ENCODE measurements around the gene GIT1.

DNA sequence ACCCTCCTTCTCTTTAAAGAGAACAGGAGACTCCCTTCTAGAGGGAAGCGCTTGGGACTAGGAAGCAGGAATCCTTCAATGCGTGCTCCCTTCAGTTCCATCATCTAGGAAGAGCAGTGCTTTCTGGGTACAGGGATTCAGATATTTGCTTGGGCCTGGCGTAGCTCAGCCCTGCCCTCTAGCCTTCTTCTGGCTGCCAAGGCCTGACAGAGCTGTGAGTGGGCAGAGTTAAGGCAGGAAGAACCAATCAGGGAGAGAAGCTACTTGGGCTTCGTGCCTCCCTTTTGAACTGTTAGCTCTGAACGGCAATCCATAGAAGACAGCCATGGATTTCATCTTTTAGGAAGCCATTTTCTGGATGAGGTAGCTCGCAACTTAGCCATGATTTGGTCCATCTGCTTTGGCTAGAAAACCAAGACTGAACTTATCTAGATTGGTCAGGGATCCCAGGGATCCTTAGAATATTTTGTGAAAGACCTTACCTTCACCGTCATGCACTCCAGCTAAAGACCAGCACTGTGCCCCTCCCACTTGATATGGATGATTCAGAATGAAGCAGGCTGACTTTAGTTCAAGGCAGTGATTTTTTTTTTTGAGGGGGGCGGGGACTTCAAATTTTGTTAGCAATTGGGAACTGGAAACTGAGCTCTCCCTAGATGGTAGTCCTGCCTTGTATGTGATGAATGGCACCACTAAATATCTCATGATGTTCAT, 35.7 kb upstream of the GIT1 start:
- TF ChIP-seq, protein P1, sequence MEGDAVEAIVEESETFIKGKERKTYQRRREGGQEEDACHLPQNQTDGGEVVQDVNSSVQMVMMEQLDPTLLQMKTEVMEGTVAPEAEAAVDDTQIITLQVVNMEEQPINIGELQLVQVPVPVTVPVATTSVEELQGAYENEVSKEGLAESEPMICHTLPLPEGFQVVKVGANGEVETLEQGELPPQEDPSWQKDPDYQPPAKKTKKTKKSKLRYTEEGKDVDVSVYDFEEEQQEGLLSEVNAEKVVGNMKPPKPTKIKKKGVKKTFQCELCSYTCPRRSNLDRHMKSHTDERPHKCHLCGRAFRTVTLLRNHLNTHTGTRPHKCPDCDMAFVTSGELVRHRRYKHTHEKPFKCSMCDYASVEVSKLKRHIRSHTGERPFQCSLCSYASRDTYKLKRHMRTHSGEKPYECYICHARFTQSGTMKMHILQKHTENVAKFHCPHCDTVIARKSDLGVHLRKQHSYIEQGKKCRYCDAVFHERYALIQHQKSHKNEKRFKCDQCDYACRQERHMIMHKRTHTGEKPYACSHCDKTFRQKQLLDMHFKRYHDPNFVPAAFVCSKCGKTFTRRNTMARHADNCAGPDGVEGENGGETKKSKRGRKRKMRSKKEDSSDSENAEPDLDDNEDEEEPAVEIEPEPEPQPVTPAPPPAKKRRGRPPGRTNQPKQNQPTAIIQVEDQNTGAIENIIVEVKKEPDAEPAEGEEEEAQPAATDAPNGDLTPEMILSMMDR (IDR thresholded peaks at IDR 0.05; ENCODE audit: low read length) = no peak; the same call in 1 of the 2 replicates
- no peak for TF ChIP-seq EZH2 (IDR thresholded peaks at IDR 0.05; ENCODE audit: borderline replicate concordance, low read length)
